Medulla oblongata (tissue), 1 donor: ENCODE data around the gene REV1.
"Not testable (repeated sequence)": the region's sequence is repeated elsewhere in the genome, so short reads cannot be mapped to it uniquely, and the experiment has no call there.

Experiments
- DNase-seq: peaks from one replicate; pipeline ENCODE4 v3.0.0-alpha.2; 2015; ENCODE audit errors: extremely low spot score

REV1 gene

GRCh38 chr2:99489761-99490622, at the start of gene REV1:
REV1 (minus strand) TSS chr2:99490017; CDS start chr2:99464975, 25,042 bp downstream.
- peak; percentile 98 for DNase-seq

DNA sequence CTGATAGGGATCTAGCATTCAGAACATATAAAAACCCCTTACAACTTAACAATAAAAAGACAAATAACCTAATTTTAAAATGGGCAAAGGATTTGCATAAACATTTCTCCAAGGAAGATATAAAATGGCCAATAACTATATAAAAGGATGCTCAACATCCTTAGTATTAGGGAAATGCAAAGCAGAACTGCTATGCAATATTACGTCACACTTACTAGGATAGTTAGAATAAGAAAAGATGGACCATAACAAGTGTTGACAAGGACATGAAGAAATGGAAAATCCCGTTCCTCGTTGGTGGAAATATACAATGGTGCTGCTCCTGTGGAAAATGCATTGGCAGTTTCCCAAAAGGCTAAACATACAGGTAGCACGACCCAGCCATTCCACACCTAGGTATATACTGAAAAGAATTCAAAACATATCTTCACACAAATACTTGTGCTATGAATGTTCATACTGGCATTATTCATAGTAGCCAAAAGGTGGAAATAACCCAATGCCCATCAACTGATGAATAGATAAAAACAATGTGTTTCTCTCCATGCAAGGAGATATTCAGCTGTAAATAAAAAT, 48.2 kb upstream of the REV1 start:
- DNase-seq: no peak

DNA sequence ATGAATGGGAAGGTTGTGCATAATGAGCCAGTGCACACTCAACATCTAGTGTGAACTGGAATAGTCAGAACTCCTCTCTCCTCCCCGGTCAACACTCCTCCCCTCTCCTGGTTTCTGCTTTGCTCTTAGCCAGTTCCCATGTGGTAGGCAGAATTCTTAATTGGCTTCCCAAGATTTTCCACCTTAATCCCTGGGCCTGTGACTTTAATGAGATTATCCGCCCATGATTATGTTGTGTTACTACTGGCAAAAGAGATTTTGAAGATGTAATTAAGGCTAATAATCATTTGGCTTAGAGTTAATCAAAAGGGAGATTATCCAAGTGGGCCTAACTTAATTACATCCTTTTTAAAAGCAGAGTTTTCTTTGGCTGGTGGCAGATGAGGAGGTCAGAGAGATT, 34.2 kb upstream of the REV1 start:
- no peak for DNase-seq

- no peak for DNase-seq
Measured at GRCh38 chr2:99522157-99522556, 32.3 kb upstream of the REV1 start.

DNA sequence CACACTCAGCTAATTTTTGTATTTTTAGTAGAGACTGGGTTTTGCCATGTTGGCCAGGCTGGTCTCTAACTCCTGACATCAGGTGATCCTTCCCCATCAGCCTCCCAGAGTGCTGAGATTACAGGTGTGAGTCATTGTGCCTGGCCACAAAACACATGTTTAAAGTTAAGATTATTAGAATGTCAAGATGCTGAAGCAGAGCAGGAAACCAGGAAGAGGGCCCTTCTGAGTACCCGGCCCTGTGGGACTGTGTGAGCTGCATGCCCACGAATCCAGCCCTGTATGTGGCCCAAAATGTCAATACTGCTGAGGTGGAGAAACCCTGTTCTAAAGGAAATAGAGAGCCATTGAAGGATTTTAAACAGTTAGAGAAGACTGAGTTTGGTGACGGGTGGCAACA, 31.0 kb upstream of the REV1 start:
- no peak for DNase-seq

- no peak for DNase-seq
Measured at GRCh38 chr2:99520195-99520594, 30.4 kb upstream of the REV1 start.

DNA sequence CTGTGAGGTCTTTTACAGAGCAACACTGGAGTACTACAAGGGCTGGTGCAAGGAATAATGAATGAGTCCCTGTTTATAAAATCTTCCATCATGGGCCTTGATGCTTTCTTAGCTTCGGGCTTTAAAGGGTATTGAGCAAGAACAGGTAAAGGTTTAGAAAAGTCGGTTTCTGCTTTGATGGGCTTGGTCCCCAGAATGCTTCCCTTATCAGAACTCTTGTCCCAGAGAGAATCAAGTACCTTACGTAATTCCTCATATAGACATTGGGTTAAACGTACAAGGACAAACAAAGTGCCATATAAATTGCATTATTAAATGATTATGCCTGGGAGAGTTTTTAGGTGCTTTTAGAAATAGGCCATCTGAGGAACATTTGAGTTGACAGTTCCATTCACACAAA, 24.5 kb upstream of the REV1 start:
- no peak for DNase-seq

GRCh38 chr2:99512181-99512591, 22.4 kb upstream of the REV1 start:
- DNase-seq: no peak

DNA sequence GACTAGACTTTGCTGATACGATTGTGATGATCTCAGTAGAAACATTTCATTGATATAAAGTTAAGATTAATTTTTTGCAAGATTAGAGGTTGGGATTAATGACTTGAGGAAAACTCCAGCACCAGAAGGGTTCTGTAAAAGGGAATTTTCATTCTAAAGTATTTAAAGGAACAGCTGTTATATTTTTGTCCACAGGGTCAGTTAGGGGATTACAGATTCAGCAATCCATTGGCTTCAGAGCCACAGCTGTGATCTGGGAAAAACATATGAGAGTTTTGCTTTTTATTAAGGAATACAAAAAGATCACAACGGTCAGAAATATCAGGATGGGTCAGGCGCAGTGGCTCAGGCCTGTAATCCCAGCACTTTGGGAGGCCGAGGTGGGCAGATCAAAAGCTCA, 19.6 kb upstream of the REV1 start:
- no peak for DNase-seq

DNA sequence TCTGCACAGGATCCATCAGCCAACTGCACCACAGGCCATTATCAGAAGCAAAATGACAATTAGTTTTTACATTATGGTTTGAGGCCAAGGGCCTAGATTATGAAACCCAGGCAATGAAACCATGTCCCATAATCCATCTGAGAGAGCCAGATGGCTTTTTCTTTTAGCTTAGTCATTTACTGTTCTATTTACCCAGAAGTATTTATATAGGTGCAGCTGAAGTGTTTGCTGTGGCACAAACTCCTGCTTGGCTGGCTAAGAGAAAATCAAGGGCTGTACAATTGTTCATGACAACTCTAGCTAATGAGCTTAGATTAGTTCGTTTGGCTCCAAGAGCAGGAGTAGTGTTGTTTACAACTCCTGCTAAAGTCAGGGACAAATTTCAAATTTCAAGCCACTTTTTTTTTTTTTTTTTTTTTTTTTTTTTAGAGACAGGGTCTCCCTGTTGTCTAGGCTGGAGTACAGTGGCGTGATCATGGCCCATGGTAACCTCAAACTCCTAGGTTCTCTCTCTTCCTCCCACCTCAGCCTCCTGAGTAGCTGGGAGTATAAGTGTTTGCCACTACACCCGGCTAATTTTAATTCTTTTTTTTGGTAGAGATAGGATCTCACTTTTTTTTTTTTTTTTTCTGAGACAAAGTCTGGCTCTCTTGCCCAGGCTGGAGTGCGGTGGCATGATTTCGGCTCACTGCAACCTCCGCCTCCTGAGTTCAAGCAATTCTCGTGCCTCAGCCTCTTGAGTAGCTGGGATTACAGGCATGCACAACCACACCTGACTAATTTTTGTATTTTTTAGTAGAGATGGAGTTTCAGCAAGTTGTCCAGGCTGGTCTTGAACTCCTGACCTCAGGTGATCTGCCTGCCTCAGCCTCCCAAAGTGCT, 18.4 kb upstream of the REV1 start:
- no peak for DNase-seq

- DNase-seq: no peak
Measured at GRCh38 chr2:99504844-99505584, 15.2 kb upstream of the REV1 start.

DNA sequence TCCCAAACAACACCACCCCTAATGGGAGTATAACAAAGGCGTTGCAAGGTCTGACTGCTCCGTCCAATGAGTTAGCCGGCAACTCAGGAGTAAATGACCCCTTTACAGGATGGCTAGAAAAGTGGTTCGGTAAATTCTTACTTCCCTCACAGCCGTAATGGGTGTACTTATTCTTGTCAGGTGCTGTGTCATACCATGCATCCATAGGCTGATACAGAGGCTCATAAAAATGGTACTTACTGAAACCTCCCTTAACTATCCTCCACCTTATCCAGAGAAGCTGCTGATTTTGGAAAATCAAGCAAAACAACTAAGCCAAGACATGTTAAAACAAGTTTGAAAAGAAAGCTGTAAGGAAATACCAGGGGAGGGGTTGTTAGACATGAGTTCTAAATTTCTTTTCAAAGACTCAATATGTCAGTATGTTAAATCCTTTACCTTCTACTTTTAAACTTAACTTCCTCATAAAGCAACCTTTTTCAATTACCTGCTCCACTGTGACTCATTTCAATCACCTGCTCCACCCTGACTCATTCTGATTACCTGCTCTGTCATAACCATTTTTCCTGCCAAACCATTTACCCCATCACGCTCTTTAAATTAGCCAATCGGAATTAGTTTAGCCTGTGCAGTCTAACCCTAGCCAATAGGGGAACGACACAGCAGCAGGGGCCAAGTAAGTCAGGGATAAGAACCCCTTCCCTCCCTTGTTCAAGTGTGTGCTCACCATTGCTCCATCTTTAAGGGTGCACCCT, 14.0 kb upstream of the REV1 start:
- not testable (repeated sequence) for DNase-seq

DNA sequence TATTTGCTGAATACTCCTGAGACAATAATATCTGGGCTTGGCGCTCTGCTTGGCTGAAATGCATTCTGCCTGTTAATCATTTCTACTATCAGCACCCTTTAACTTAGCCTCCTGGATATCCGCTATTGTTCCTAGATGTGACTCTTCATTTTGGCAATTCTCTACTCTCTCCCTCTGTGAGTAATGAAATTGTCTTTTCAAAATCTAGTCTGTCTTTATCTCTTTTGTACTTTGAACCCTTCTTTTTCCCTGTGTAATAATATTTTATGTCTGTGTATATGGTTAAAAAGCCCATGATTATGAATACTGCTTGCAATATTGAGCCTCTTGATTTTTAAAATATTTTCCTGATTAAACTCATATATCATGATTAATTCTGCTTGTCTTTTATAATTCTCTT, 6.2 kb upstream of the REV1 start:
- DNase-seq: no peak

GRCh38 chr2:99495115-99495860, 5.5 kb upstream of the REV1 start:
- no peak for DNase-seq

DNA sequence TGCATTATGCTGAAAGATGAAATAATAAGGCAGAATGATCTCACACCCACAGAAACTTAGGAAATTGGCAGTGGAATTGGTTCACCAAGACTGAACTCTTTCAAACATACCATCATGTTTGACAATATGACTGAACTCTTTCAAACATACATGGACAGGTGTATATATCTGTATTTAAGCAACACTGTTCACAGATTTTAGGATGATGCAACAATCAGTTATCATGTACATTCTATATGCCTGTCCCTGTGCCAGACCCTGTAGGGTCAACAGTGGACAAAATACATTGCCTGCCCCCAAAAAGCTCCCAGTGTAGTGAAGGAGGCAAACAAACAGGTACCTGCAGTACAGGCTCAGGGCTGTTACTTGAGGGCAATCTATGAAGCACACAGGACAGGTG, 2.9 kb upstream of the REV1 start:
- DNase-seq: no peak

- peak; percentile 29 for DNase-seq
Measured at GRCh38 chr2:99490623-99491461, 1.0 kb upstream of the REV1 start.

GRCh38 chr2:99489063-99489760, 605 bp downstream of the REV1 start:
- peak; percentile 64 for DNase-seq

DNA sequence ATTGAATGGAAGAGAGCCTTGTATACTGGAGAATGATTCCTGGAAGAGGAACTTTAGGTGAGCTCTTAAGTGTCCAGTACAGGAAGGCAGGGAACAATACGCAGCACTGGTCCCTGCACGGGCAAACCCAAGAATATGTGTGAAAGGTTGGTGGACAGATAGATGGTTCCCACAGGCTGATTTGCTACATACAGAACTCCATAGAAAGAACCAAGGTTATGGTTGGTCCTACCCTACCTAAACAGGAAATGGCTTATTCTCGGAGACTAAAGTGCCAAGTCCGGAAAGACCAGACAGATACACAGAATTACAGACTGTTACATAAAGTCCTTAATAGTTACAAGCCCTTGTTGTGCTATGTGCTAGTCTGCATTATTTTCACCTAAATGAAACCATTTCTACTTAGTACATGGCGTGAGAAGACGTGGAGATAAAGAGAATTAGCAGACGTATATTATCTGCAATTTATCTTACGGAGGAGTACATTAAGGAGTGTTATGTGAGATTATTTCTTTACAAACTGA, 1.2 kb downstream of the REV1 start:
- DNase-seq: peak; percentile 13
